Mesenteric fat pad (tissue), 1 donor: ENCODE data around the gene SPACDR. TPM values are rescaled to one million over a fixed set of nuclear protein-coding genes. Genes with fewer than 3 reads are reported as not detected.
"Not testable (repeated sequence)": the region's sequence is repeated elsewhere in the genome, so short reads cannot be mapped to it uniquely, and the experiment has no call there.

Source experiments
- DNase-seq: peaks from one replicate; pipeline ENCODE4 v3.0.0-alpha.2; 2020; ENCODE audit warnings: low spot score
- total RNA-seq: library from RNA; stranded (reverse); fragmentation: NEBNext Ultra II Directional; extraction: Animal tissue kit (Norgen Biotek cat#: 25700); gene quantifications from one replicate; pipeline ENCODE4 v1.2.1, GENCODE V29; 2021
- donor health status: DM: yes; HTN: yes; CAD: no.

SPACDR gene
- total RNA-seq, 1 donor from 2014 or later, result 0.96 TPM

GRCh38 chr7:100466653-100467605, 2.9 kb upstream of the SPACDR start:
- DNase-seq, result no peak

GRCh38 chr7:100465702-100466311, 1.7 kb upstream of the SPACDR start:
- no peak for DNase-seq

- no peak for DNase-seq
Measured at GRCh38 chr7:100465299-100465698, 1.2 kb upstream of the SPACDR start.

GRCh38 chr7:100464791-100465190, 731 bp upstream of the SPACDR start:
- no peak for DNase-seq

GRCh38 chr7:100457033-100457432, 7.0 kb downstream of the SPACDR start:
- DNase-seq, result no peak

GRCh38 chr7:100456562-100456961, 7.5 kb downstream of the SPACDR start:
- no peak for DNase-seq

- DNase-seq, result no peak
Measured at GRCh38 chr7:100455206-100455605, 8.9 kb downstream of the SPACDR start.

- DNase-seq, result not testable (repeated sequence)
Measured at GRCh38 chr7:100453854-100454253, 10.2 kb downstream of the SPACDR start.

GRCh38 chr7:100452513-100452912, 11.5 kb downstream of the SPACDR start:
- no peak for DNase-seq

GRCh38 chr7:100449190-100449795, 14.8 kb downstream of the SPACDR start:
- no peak for DNase-seq

- not testable (repeated sequence) for DNase-seq
Measured at GRCh38 chr7:100447363-100447762, 16.7 kb downstream of the SPACDR start.

- DNase-seq, result no peak
Measured at GRCh38 chr7:100446040-100446439, 18.0 kb downstream of the SPACDR start.

GRCh38 chr7:100444311-100445278, 19.5 kb downstream of the SPACDR start:
- DNase-seq, result no peak

- DNase-seq, result peak; percentile 28
Measured at GRCh38 chr7:100443096-100443840, 20.8 kb downstream of the SPACDR start.

GRCh38 chr7:100441641-100442535, 22.2 kb downstream of the SPACDR start:
- peak; percentile 53 for DNase-seq

GRCh38 chr7:100439244-100439643, 24.8 kb downstream of the SPACDR start:
- DNase-seq, result peak; percentile 14

GRCh38 chr7:100438731-100439130, 25.3 kb downstream of the SPACDR start:
- DNase-seq, result peak; percentile 14

- no peak for DNase-seq
Measured at GRCh38 chr7:100438172-100438571, 25.9 kb downstream of the SPACDR start.
